Activated CD4-positive, alpha-beta T cell treated with anti-CD3 and anti-CD28 coated beads for 36 hours (primary cell): Measurements from ENCODE around the gene SLX4IP. TPM values are rescaled to one million over a fixed set of nuclear protein-coding genes. Genes with fewer than 3 reads are reported as not detected.

Experiments
- ATAC-seq: fragments of 200-7000 bp; cut with Tn5 transposase; one replicate; pipeline ENCODE4 v1.10.0; 2021; ENCODE audit warnings: mild to moderate bottlenecking, moderate library complexity
- CTCF ChIA-PET: fragments of 350-600 bp; sonication (Branson Sonifier 250); formaldehyde crosslinking; loops from one replicate; lab custom pipeline; 2021; ENCODE audit warnings: antibody characterized with exemption; lab: Charles Lee
- POLR2A ChIA-PET: fragments of 350-600 bp; sonication (Branson Sonifier 250); formaldehyde crosslinking; loops from one replicate; lab custom pipeline; 2021; ENCODE audit warnings: antibody characterized with exemption, inconsistent platforms; lab: Charles Lee
- DNase-seq: peaks from one replicate; pipeline ENCODE4 v3.0.0-alpha.2; 2020
- H3K27ac Mint-ChIP-seq: one replicate; pipeline ENCODE4 v1.8.0; 2021; ENCODE audit warnings: mixed read lengths
- H3K27me3 Mint-ChIP-seq: one replicate; pipeline ENCODE4 v1.8.0; 2021; ENCODE audit warnings: mixed read lengths
- H3K36me3 Mint-ChIP-seq: one replicate; pipeline ENCODE4 v1.8.0; 2021; ENCODE audit warnings: low read depth, mixed read lengths
- H3K4me1 Mint-ChIP-seq: one replicate; pipeline ENCODE4 v1.8.0; 2021; ENCODE audit warnings: mixed read lengths
- H3K4me3 Mint-ChIP-seq: one replicate; pipeline ENCODE4 v1.8.0; 2021; ENCODE audit warnings: mild to moderate bottlenecking, moderate library complexity, mixed read lengths
- H3K9me3 Mint-ChIP-seq: one replicate; pipeline ENCODE4 v1.8.0; 2021; ENCODE audit warnings: low read depth, mixed read lengths
- intact Hi-C, 2 experiments: fragments of 100-400 bp; cut with DNase I in 1 of 2; cut with micrococcal nuclease in 1 of 2; formaldehyde crosslinking; loops; one replicate each; pipeline versions ENCODE4 v1.14.2 to v1.15.1; 2022 to 2024; cut with DNase I, micrococcal nuclease
- total RNA-seq, 2 experiments: library from RNA; stranded (reverse); gene quantifications; one replicate each; pipeline ENCODE4 v1.2.3, GENCODE V29; 2021

Gene SLX4IP
- total RNA-seq, 2 experiments from 2014 or later: 7.4 to 7.8 TPM

- H3K27me3 Mint-ChIP-seq: no peaks in the 10 kb centered on the region
- H3K27ac Mint-ChIP-seq: no peak overlapping the region
- peaks cover 2% of the 10 kb centered on the region for H3K9me3 Mint-ChIP-seq
- H3K4me1 Mint-ChIP-seq: no peaks in the 10 kb centered on the region
- POLR2A ChIA-PET: no interaction called here
- intact Hi-C loops: no loop called here
- CTCF ChIA-PET: no interaction called here
- H3K36me3 Mint-ChIP-seq: peaks cover 15% of the 10 kb centered on the region
- H3K4me3 Mint-ChIP-seq: no peak overlapping the region
- DNase-seq: no peak
- ATAC-seq: no peak
Observed at GRCh38 chr20:10626896-10627295, 191.8 kb downstream of the SLX4IP start.

GRCh38 chr20:10629946-10630650 is 195.0 kb downstream of the SLX4IP start:
- intact Hi-C loops: no loop called here
- H3K27me3 Mint-ChIP-seq: no peaks in the 10 kb centered on the region
- DNase-seq: no peak
- no peak for ATAC-seq
- POLR2A ChIA-PET: no interaction called here
- no peaks in the 10 kb centered on the region for H3K9me3 Mint-ChIP-seq
- peaks cover 9% of the 10 kb centered on the region for H3K4me1 Mint-ChIP-seq
- H3K4me3 Mint-ChIP-seq: no peak overlapping the region
- CTCF ChIA-PET: interaction anchor here (1.0 kb wide), 1 partner anchor 49 kb away, joined by 4 read pairs; no protein-coding TSS in a partner anchor
- H3K27ac Mint-ChIP-seq: no peak overlapping the region
- H3K36me3 Mint-ChIP-seq: peaks cover 2% of the 10 kb centered on the region

- H3K4me3 Mint-ChIP-seq: no peak overlapping the region
- ChIA-PET CTCF (interaction anchor here (1.0 kb wide), 1 partner anchor 48 kb away, joined by 4 read pairs; no protein-coding TSS in a partner anchor), POLR2A (no interaction called here)
- no peak for ATAC-seq
- no peaks in the 10 kb centered on the region for H3K9me3 Mint-ChIP-seq
- intact Hi-C loops: no loop called here
- H3K27me3 Mint-ChIP-seq: no peaks in the 10 kb centered on the region
- H3K27ac Mint-ChIP-seq: no peak overlapping the region
- no peak for DNase-seq
- peaks cover 9% of the 10 kb centered on the region for H3K4me1 Mint-ChIP-seq
- H3K36me3 Mint-ChIP-seq: no peaks in the 10 kb centered on the region
Observed at GRCh38 chr20:10631126-10631525, 196.0 kb downstream of the SLX4IP start.

GRCh38 chr20:10632721-10633509 is 197.8 kb downstream of the SLX4IP start:
- DNase-seq (no peak), ATAC-seq (no peak)
- no peak overlapping the region for H3K4me3 Mint-ChIP-seq
- no peaks in the 10 kb centered on the region for H3K36me3 Mint-ChIP-seq
- H3K9me3 Mint-ChIP-seq: no peaks in the 10 kb centered on the region
- ChIA-PET POLR2A (no interaction called here), CTCF (no interaction called here)
- intact Hi-C loops: no loop called here
- H3K27ac Mint-ChIP-seq: no peak overlapping the region
- no peaks in the 10 kb centered on the region for H3K27me3 Mint-ChIP-seq
- H3K4me1 Mint-ChIP-seq: peaks cover 9% of the 10 kb centered on the region

GRCh38 chr20:10633718-10634117 is 198.6 kb downstream of the SLX4IP start:
- H3K27me3 Mint-ChIP-seq: no peaks in the 10 kb centered on the region
- no peaks in the 10 kb centered on the region for H3K9me3 Mint-ChIP-seq
- ATAC-seq (no peak), DNase-seq (no peak)
- no peak overlapping the region for H3K4me3 Mint-ChIP-seq
- peaks cover 9% of the 10 kb centered on the region for H3K4me1 Mint-ChIP-seq
- intact Hi-C loops: no loop called here
- ChIA-PET POLR2A (no interaction called here), CTCF (no interaction called here)
- no peaks in the 10 kb centered on the region for H3K36me3 Mint-ChIP-seq
- H3K27ac Mint-ChIP-seq: no peak overlapping the region

GRCh38 chr20:10634211-10634610 is 199.1 kb downstream of the SLX4IP start:
- intact Hi-C loops: no loop called here
- CTCF ChIA-PET: no interaction called here
- H3K9me3 Mint-ChIP-seq: no peaks in the 10 kb centered on the region
- ATAC-seq (no peak), DNase-seq (no peak)
- no peaks in the 10 kb centered on the region for H3K27me3 Mint-ChIP-seq
- H3K27ac Mint-ChIP-seq: no peak overlapping the region
- no peak overlapping the region for H3K4me3 Mint-ChIP-seq
- H3K36me3 Mint-ChIP-seq: no peaks in the 10 kb centered on the region
- H3K4me1 Mint-ChIP-seq: peaks cover 9% of the 10 kb centered on the region
- POLR2A ChIA-PET: no interaction called here

- H3K27ac Mint-ChIP-seq: no peak overlapping the region
- ATAC-seq: no peak
- no peaks in the 10 kb centered on the region for H3K27me3 Mint-ChIP-seq
- POLR2A ChIA-PET: no interaction called here
- H3K4me3 Mint-ChIP-seq: no peak overlapping the region
- no peaks in the 10 kb centered on the region for H3K36me3 Mint-ChIP-seq
- peaks cover 9% of the 10 kb centered on the region for H3K4me1 Mint-ChIP-seq
- no peaks in the 10 kb centered on the region for H3K9me3 Mint-ChIP-seq
- CTCF ChIA-PET: interaction anchor here (0.6 kb wide), 1 partner anchor 19 kb away, joined by 4 read pairs; no protein-coding TSS in a partner anchor
- intact Hi-C loops: no loop called here
- DNase-seq: no peak
Observed at GRCh38 chr20:10634683-10635411, 199.7 kb downstream of the SLX4IP start.

GRCh38 chr20:10635476-10636208 is 200.5 kb downstream of the SLX4IP start:
- no peaks in the 10 kb centered on the region for H3K27me3 Mint-ChIP-seq
- H3K27ac Mint-ChIP-seq: no peak overlapping the region
- H3K9me3 Mint-ChIP-seq: no peaks in the 10 kb centered on the region
- H3K36me3 Mint-ChIP-seq: no peaks in the 10 kb centered on the region
- no peak for DNase-seq
- intact Hi-C loops: no loop called here
- POLR2A ChIA-PET: no interaction called here
- CTCF ChIA-PET: interaction anchor here (0.6 kb wide), 1 partner anchor 337 kb away, joined by 3 read pairs; no protein-coding TSS in a partner anchor
- no peak for ATAC-seq
- H3K4me1 Mint-ChIP-seq: peaks cover 9% of the 10 kb centered on the region
- no peak overlapping the region for H3K4me3 Mint-ChIP-seq

GRCh38 chr20:10636326-10636818 is 201.3 kb downstream of the SLX4IP start:
- Mint-ChIP-seq H3K9me3 (no peaks in the 10 kb centered on the region), H3K27me3 (no peaks in the 10 kb centered on the region), H3K36me3 (no peaks in the 10 kb centered on the region), H3K27ac (no peak overlapping the region), H3K4me3 (no peak overlapping the region), H3K4me1 (peaks cover 9% of the 10 kb centered on the region)
- POLR2A ChIA-PET: no interaction called here
- intact Hi-C loops: no loop called here
- CTCF ChIA-PET: interaction anchor here (0.6 to 0.8 kb wide), 2 partner anchors 337 to 527 kb away, joined by 3 read pairs; no protein-coding TSS in a partner anchor
- no peak for DNase-seq
- ATAC-seq: no peak

GRCh38 chr20:10637031-10637559 is 202.0 kb downstream of the SLX4IP start:
- H3K4me1 Mint-ChIP-seq: peaks cover 9% of the 10 kb centered on the region
- no peak overlapping the region for H3K4me3 Mint-ChIP-seq
- DNase-seq (no peak), ATAC-seq (no peak)
- no peaks in the 10 kb centered on the region for H3K27me3 Mint-ChIP-seq
- H3K36me3 Mint-ChIP-seq: no peaks in the 10 kb centered on the region
- intact Hi-C loops: no loop called here
- ChIA-PET CTCF (interaction anchor here (0.8 kb wide), 1 partner anchor 526 kb away, joined by 3 read pairs; no protein-coding TSS in a partner anchor), POLR2A (no interaction called here)
- no peaks in the 10 kb centered on the region for H3K9me3 Mint-ChIP-seq
- no peak overlapping the region for H3K27ac Mint-ChIP-seq
